Mesenchymal stem cell (in vitro differentiated cells and primary cell): ENCODE results near the gene HOXB6.

Experiments
- DNase-seq: peaks from one replicate; pipeline ENCODE4 v3.0.0-alpha.2; 2013
- H2AFZ ChIP-seq: one replicate; pipeline ENCODE4 v1.6.1; 2013; ENCODE audit warnings: low read depth, mild to moderate bottlenecking, control low read depth, inconsistent platforms, low read length, moderate library complexity
- H2AK5ac ChIP-seq: 2 replicates; pipeline ENCODE4 v1.6.1; 2013; ENCODE audit warnings: low read length, moderate library complexity, mild to moderate bottlenecking, inconsistent platforms; ENCODE audit not compliant: severe bottlenecking
- H2BK120ac ChIP-seq: one replicate; pipeline ENCODE4 v1.6.1; 2013; ENCODE audit warnings: low read depth, mild to moderate bottlenecking, inconsistent platforms, low read length, moderate library complexity
- H2BK12ac ChIP-seq, 2 experiments: one replicate each; pipeline ENCODE4 v1.6.1; 2013; ENCODE audit warnings: inconsistent platforms in 2 of 2, low read length in 2 of 2, mild to moderate bottlenecking in 2 of 2, moderate library complexity in 2 of 2, control low read depth in 1 of 2
- H2BK15ac ChIP-seq: one replicate; pipeline ENCODE4 v1.6.1; 2013; ENCODE audit warnings: mild to moderate bottlenecking, low read depth, inconsistent platforms; ENCODE audit not compliant: poor library complexity, severe bottlenecking
- H2BK5ac ChIP-seq: 2 replicates; pipeline ENCODE4 v1.6.1; 2013; ENCODE audit warnings: low read depth, mild to moderate bottlenecking, low read length, control low read depth, inconsistent platforms; ENCODE audit not compliant: poor library complexity, severe bottlenecking
- H3K14ac ChIP-seq, 2 experiments: one replicate each; pipeline ENCODE4 v1.6.1; 2013; ENCODE audit warnings: inconsistent platforms in 2 of 2, low read length in 2 of 2, control low read depth in 1 of 2, mild to moderate bottlenecking in 1 of 2, moderate library complexity in 1 of 2
- H3K18ac ChIP-seq, 2 experiments: one replicate each; pipeline ENCODE4 v1.6.1; 2013; ENCODE audit warnings: inconsistent platforms in 2 of 2, low read length in 2 of 2, control low read depth in 1 of 2, low read depth in 1 of 2, mild to moderate bottlenecking in 1 of 2
- H3K23ac ChIP-seq, 2 experiments: one replicate each; pipeline ENCODE4 v1.6.1; 2013; ENCODE audit warnings: inconsistent platforms in 2 of 2, low read length in 2 of 2, mild to moderate bottlenecking in 2 of 2, moderate library complexity in 2 of 2, control low read depth in 1 of 2
- H3K27ac ChIP-seq: 2 replicates; pipeline ENCODE4 v1.5.1; 2013; ENCODE audit warnings: mild to moderate bottlenecking, moderate library complexity, low read length, control low read depth, inconsistent platforms; ENCODE audit not compliant: poor library complexity, severe bottlenecking
- H3K27me3 ChIP-seq, 2 experiments: 2 replicates each; pipeline versions ENCODE4 v1.6.1 to v1.7.0; 2013; ENCODE audit warnings: low read length in 2 of 2, mild to moderate bottlenecking in 2 of 2, moderate library complexity in 2 of 2, control low read depth in 1 of 2, inconsistent platforms in 1 of 2; ENCODE audit not compliant: control insufficient read depth in 1 of 2, insufficient read depth in 1 of 2
- H3K36me3 ChIP-seq, 2 experiments: 2 replicates each; pipeline versions ENCODE4 v1.6.1 to v1.7.0; 2013; ENCODE audit warnings: low read length in 2 of 2, control low read depth in 1 of 2, inconsistent platforms in 1 of 2, low read depth in 1 of 2, mild to moderate bottlenecking in 1 of 2; ENCODE audit not compliant: insufficient read depth in 2 of 2, control insufficient read depth in 1 of 2
- H3K4ac ChIP-seq, 2 experiments: one replicate each; pipeline ENCODE4 v1.6.1; 2013; ENCODE audit warnings: inconsistent platforms in 2 of 2, low read length in 2 of 2, mild to moderate bottlenecking in 2 of 2, moderate library complexity in 2 of 2, control low read depth in 1 of 2, low read depth in 1 of 2
- H3K4me1 ChIP-seq: 2 replicates; pipeline ENCODE4 v1.6.1; 2013; ENCODE audit warnings: low read depth, low read length, control low read depth; ENCODE audit not compliant: control insufficient read depth, insufficient read depth
- H3K4me2 ChIP-seq: 2 replicates; pipeline ENCODE4 v1.6.1; 2013; ENCODE audit warnings: low read length, mild to moderate bottlenecking, inconsistent platforms; ENCODE audit not compliant: poor library complexity, severe bottlenecking
- H3K4me3 ChIP-seq, 2 experiments: 2 replicates each; pipeline versions ENCODE4 v1.5.1 to v1.7.0; 2013; ENCODE audit warnings: low read length in 2 of 2, mild to moderate bottlenecking in 2 of 2, control low read depth in 1 of 2, low read depth in 1 of 2; ENCODE audit not compliant: insufficient read depth in 1 of 2
- H3K79me1 ChIP-seq: replicated peaks from 2 replicates; pipeline ENCODE4 v1.6.1; 2013; ENCODE audit warnings: mild to moderate bottlenecking, control low read depth, low read length, inconsistent platforms; ENCODE audit not compliant: poor library complexity, severe bottlenecking
- H3K9ac ChIP-seq: 2 replicates; pipeline ENCODE4 v1.7.0; 2013; ENCODE audit warnings: mild to moderate bottlenecking, low read length, moderate library complexity
- H3K9me3 ChIP-seq: 2 replicates; pipeline ENCODE4 v1.7.0; 2013; ENCODE audit warnings: mild to moderate bottlenecking, low read length; ENCODE audit not compliant: control insufficient read depth
- H4K8ac ChIP-seq: one replicate; pipeline ENCODE4 v1.6.1; 2013; ENCODE audit warnings: inconsistent platforms, mild to moderate bottlenecking, low read length, moderate library complexity
- H4K91ac ChIP-seq: one replicate; pipeline ENCODE4 v1.6.1; 2013; ENCODE audit warnings: mild to moderate bottlenecking, low read length, inconsistent platforms
- WGBS: methylation state at CpG from one replicate; pipeline ENCODE4 v1.1.7; 2013; ENCODE audit warnings: mixed read lengths; 5-methylcytosine and 5-hydroxymethylcytosine counted together

Gene HOXB6

GRCh38 chr17:48643697-48644012 is 38.9 kb upstream of the HOXB6 start:
- no peak overlapping the region for H3K14ac ChIP-seq
- H3K23ac ChIP-seq, result no peak overlapping the region

GRCh38 chr17:48642843-48643696 is 38.3 kb upstream of the HOXB6 start:
- no peak overlapping the region for H2AK5ac ChIP-seq
- peak overlapping the region; percentile 60 to 89 for H3K18ac ChIP-seq
- H2BK5ac ChIP-seq, result no peak overlapping the region
- H3K9ac ChIP-seq, result no peak overlapping the region
- H3K14ac ChIP-seq, result peak overlapping the region in 1 of 2 experiments; percentile 85
- H3K4me2 ChIP-seq, result no peak overlapping the region
- H2BK15ac ChIP-seq, result peak overlapping the region; percentile 80
- H4K8ac ChIP-seq, result peak overlapping the region; percentile 59
- no peak overlapping the region for H2AFZ ChIP-seq
- peaks cover 18% of the 10 kb centered on the region for H3K4me1 ChIP-seq
- no peaks in the 10 kb centered on the region for H3K36me3 ChIP-seq
- peak overlapping the region; percentile 96 for H4K91ac ChIP-seq
- no peak overlapping the region for H3K27ac ChIP-seq
- H3K27me3 ChIP-seq, result peaks cover 98 to 100% of the 10 kb centered on the region in 2 experiments
- H2BK12ac ChIP-seq, result peak overlapping the region; percentile 21 to 39
- H3K4ac ChIP-seq, result peak overlapping the region; percentile 62 to 89
- DNase-seq, result no peak
- no peak overlapping the region for H3K4me3 ChIP-seq
- H3K79me1 ChIP-seq, result no peaks in the 10 kb centered on the region
- H2BK120ac ChIP-seq, result peak overlapping the region; percentile 79
- 33% methylated on average over 16 of the region's 23 CpGs for WGBS
- no peaks in the 10 kb centered on the region for H3K9me3 ChIP-seq
- H3K23ac ChIP-seq, result peak overlapping the region in 1 of 2 experiments; percentile 21

More at GRCh38 chr17:48643697-48644012, 38.9 kb upstream of the HOXB6 start:
- Histone ChIP-seq H4K91ac (no peak overlapping the region), H2AFZ (no peak overlapping the region), H2BK12ac (no peak overlapping the region), H2BK15ac (no peak overlapping the region), H3K27ac (no peak overlapping the region), H3K4me1 (peaks cover 18% of the 10 kb centered on the region), H3K79me1 (no peaks in the 10 kb centered on the region), H4K8ac (no peak overlapping the region), H3K4me3 (no peak overlapping the region), H3K36me3 (no peaks in the 10 kb centered on the region), H3K9ac (no peak overlapping the region), H3K18ac (peak overlapping the region in 1 of 2 experiments; percentile 66), H3K4ac (no peak overlapping the region), H2BK120ac (no peak overlapping the region), H2BK5ac (no peak overlapping the region), H2AK5ac (no peak overlapping the region), H3K9me3 (no peaks in the 10 kb centered on the region), H3K4me2 (no peak overlapping the region), H3K27me3 (peaks cover 96 to 100% of the 10 kb centered on the region in 2 experiments)
- DNase-seq, result no peak

GRCh38 chr17:48642059-48642842 is 37.5 kb upstream of the HOXB6 start:
- no peaks in the 10 kb centered on the region for H3K9me3 ChIP-seq
- H3K4ac ChIP-seq, result peak overlapping the region; percentile 85 to 91
- peak overlapping the region; percentile 7 to 89 for H3K18ac ChIP-seq
- peak overlapping the region; percentile 59 for H4K8ac ChIP-seq
- peaks cover 98 to 99% of the 10 kb centered on the region in 2 experiments for H3K27me3 ChIP-seq
- peak overlapping the region; percentile 37 for H2AFZ ChIP-seq
- H3K23ac ChIP-seq, result peak overlapping the region; percentile 21 to 76
- H2BK120ac ChIP-seq, result peak overlapping the region; percentile 88
- H3K36me3 ChIP-seq, result no peaks in the 10 kb centered on the region
- peak overlapping the region in 1 of 2 experiments; percentile 96 for H3K14ac ChIP-seq
- WGBS, result 9% methylated on average over 53 of the region's 58 CpGs
- H3K9ac ChIP-seq, result no peak overlapping the region
- no peak overlapping the region for H2AK5ac ChIP-seq
- no peak overlapping the region for H3K4me2 ChIP-seq
- H3K27ac ChIP-seq, result no peak overlapping the region
- no peaks in the 10 kb centered on the region for H3K79me1 ChIP-seq
- peak; percentile 76 for DNase-seq
- peak overlapping the region; percentile 96 for H4K91ac ChIP-seq
- H2BK5ac ChIP-seq, result no peak overlapping the region
- H2BK15ac ChIP-seq, result peak overlapping the region; percentile 80
- peak overlapping the region in 1 of 2 experiments; percentile 83 for H2BK12ac ChIP-seq
- H3K4me1 ChIP-seq, result peaks cover 15% of the 10 kb centered on the region
- no peak overlapping the region for H3K4me3 ChIP-seq

- peaks cover 11% of the 10 kb centered on the region for H3K4me1 ChIP-seq
- no peaks in the 10 kb centered on the region for H3K36me3 ChIP-seq
- H3K14ac ChIP-seq, result peak overlapping the region in 1 of 2 experiments; percentile 96
- no peak overlapping the region for H3K9ac ChIP-seq
- no peak overlapping the region for H3K27ac ChIP-seq
- no peak overlapping the region for H3K4me2 ChIP-seq
- H2AK5ac ChIP-seq, result no peak overlapping the region
- peak overlapping the region in 1 of 2 experiments; percentile 83 for H2BK12ac ChIP-seq
- H4K91ac ChIP-seq, result peak overlapping the region; percentile 78
- DNase-seq, result no peak
- H3K4ac ChIP-seq, result peak overlapping the region; percentile 46 to 85
- H4K8ac ChIP-seq, result peak overlapping the region; percentile 59
- no peak overlapping the region for H2BK15ac ChIP-seq
- no peak overlapping the region for H3K4me3 ChIP-seq
- H3K27me3 ChIP-seq, result peaks cover 99 to 100% of the 10 kb centered on the region in 2 experiments
- no peak overlapping the region for H2AFZ ChIP-seq
- no peaks in the 10 kb centered on the region for H3K9me3 ChIP-seq
- H2BK5ac ChIP-seq, result no peak overlapping the region
- 42% methylated on average over 19 of the region's 29 CpGs for WGBS
- no peaks in the 10 kb centered on the region for H3K79me1 ChIP-seq
- peak overlapping the region in 1 of 2 experiments; percentile 76 for H3K23ac ChIP-seq
- peak overlapping the region; percentile 42 for H2BK120ac ChIP-seq
- H3K18ac ChIP-seq, result peak overlapping the region; percentile 7 to 89
These were observed 36.8 kb upstream of the HOXB6 start for GRCh38 chr17:48641541-48642058.
